Measurements from ENCODE around the gene RAB15. TPM values are rescaled to one million over a fixed set of nuclear protein-coding genes. Genes with fewer than 3 reads are reported as not detected.

RAB15 gene
- total and polyA plus RNA-seq, 2 of the 8 experiments (the other 6 are each of a cell fraction or from before 2014, with no cell fraction given): 38.8 to 58.1 TPM

Small RNA genes within 50 kb of the gene (small RNA-seq; reads per million reads assigned to genes)
- not detected for gene RPPH1-2P (ENCODE audit: insufficient read depth)

Other genes starting within 250 kb of the RAB15 start
- gene SPTB, start 92.4 kb downstream of the RAB15 start, total RNA-seq (2021; fragmentation: NEBNext Ultra II Directional; extraction: Animal tissue kit (Norgen Biotek cat#: 25700)): 2.4 and 2.7 TPM in 2 replicates
- 0.30 and 0.60 TPM in 2 replicates for gene SPTB, start 92.4 kb downstream of the RAB15 start, polyA plus RNA-seq (2011; rRNA removed)
- gene CHURC1, start 57.9 kb downstream of the RAB15 start, total RNA-seq (2021; fragmentation: NEBNext Ultra II Directional; extraction: Animal tissue kit (Norgen Biotek cat#: 25700)): 50.2 and 55.6 TPM in 2 replicates
- 44.8 and 59.3 TPM in 2 replicates for gene CHURC1, start 57.9 kb downstream of the RAB15 start, polyA plus RNA-seq (2011; rRNA removed)
- 0.30 and 0.50 TPM in 2 replicates for gene GPX2, start 29.6 kb downstream of the RAB15 start, total RNA-seq (2021; fragmentation: NEBNext Ultra II Directional; extraction: Animal tissue kit (Norgen Biotek cat#: 25700))
- gene GPX2, start 29.6 kb downstream of the RAB15 start, polyA plus RNA-seq (2011; rRNA removed): 0.49 and 0.89 TPM in 2 replicates
- 13.8 and 16.0 TPM in 2 replicates for gene FNTB, start 14.6 kb upstream of the RAB15 start, total RNA-seq (2021; fragmentation: NEBNext Ultra II Directional; extraction: Animal tissue kit (Norgen Biotek cat#: 25700))
- 19.3 and 20.7 TPM in 2 replicates for gene FNTB, start 14.6 kb upstream of the RAB15 start, polyA plus RNA-seq (2011; rRNA removed)
- 65.1 and 68.3 TPM in 2 replicates for gene MAX, start 130.2 kb upstream of the RAB15 start, total RNA-seq (2021; fragmentation: NEBNext Ultra II Directional; extraction: Animal tissue kit (Norgen Biotek cat#: 25700))
- 35.8 and 36.9 TPM in 2 replicates for gene MAX, start 130.2 kb upstream of the RAB15 start, polyA plus RNA-seq (2011; rRNA removed)

All from H1 (cell line).